NCI-H526 (cell line): ENCODE measurements around the gene MAGI3.
"Not testable (repeated sequence)": the region's sequence is repeated elsewhere in the genome, so short reads cannot be mapped to it uniquely, and the experiment has no call there.

Source experiments
- DNase-seq, 2 experiments: peaks; one replicate each; lab custom pipeline; 2025; lab: John Stamatoyannopoulos, UW

Gene MAGI3

GRCh38 chr1:113515498-113515897 lies 125.2 kb downstream of the MAGI3 start:
- no peak for DNase-seq

- no peak for DNase-seq
Observed at GRCh38 chr1:113517346-113517745, 127.0 kb downstream of the MAGI3 start.

GRCh38 chr1:113517983-113518382 lies 127.7 kb downstream of the MAGI3 start:
- DNase-seq = no peak

- no peak for DNase-seq
Observed at GRCh38 chr1:113519556-113519955, 129.2 kb downstream of the MAGI3 start.

GRCh38 chr1:113530021-113530420 lies 139.7 kb downstream of the MAGI3 start:
- no peak for DNase-seq

- no peak for DNase-seq
Observed at GRCh38 chr1:113531321-113531720, 141.0 kb downstream of the MAGI3 start.

- DNase-seq = no peak
Observed at GRCh38 chr1:113533061-113533460, 142.7 kb downstream of the MAGI3 start.

- no peak for DNase-seq
Observed at GRCh38 chr1:113534130-113534817, 144.0 kb downstream of the MAGI3 start.

- DNase-seq = peak; percentile 80 to 82
Observed at GRCh38 chr1:113534875-113535274, 144.6 kb downstream of the MAGI3 start.

- DNase-seq = no peak
Observed at GRCh38 chr1:113536182-113536780, 146.0 kb downstream of the MAGI3 start.

- DNase-seq = no peak
Observed at GRCh38 chr1:113538225-113538624, 147.9 kb downstream of the MAGI3 start.

- DNase-seq = no peak
Observed at GRCh38 chr1:113540335-113540734, 150.0 kb downstream of the MAGI3 start.

GRCh38 chr1:113541106-113541505 lies 150.8 kb downstream of the MAGI3 start:
- DNase-seq = no peak

GRCh38 chr1:113542221-113542701 lies 151.9 kb downstream of the MAGI3 start:
- DNase-seq = no peak

- DNase-seq = no peak
Observed at GRCh38 chr1:113543110-113543509, 152.8 kb downstream of the MAGI3 start.

- DNase-seq = peak; percentile 26 to 52
Observed at GRCh38 chr1:113545210-113545609, 154.9 kb downstream of the MAGI3 start.

GRCh38 chr1:113545626-113546025 lies 155.3 kb downstream of the MAGI3 start:
- peak in 1 of 2 experiments; percentile 22 for DNase-seq

GRCh38 chr1:113551728-113552127 lies 161.4 kb downstream of the MAGI3 start:
- no peak for DNase-seq

- DNase-seq = no peak
Observed at GRCh38 chr1:113552244-113552643, 161.9 kb downstream of the MAGI3 start.

GRCh38 chr1:113557187-113557586 lies 166.9 kb downstream of the MAGI3 start:
- no peak for DNase-seq

- DNase-seq = no peak
Observed at GRCh38 chr1:113565621-113566020, 175.3 kb downstream of the MAGI3 start.

GRCh38 chr1:113567427-113567826 lies 177.1 kb downstream of the MAGI3 start:
- no peak for DNase-seq

GRCh38 chr1:113575744-113576260 lies 185.5 kb downstream of the MAGI3 start:
- not testable (repeated sequence) for DNase-seq
